Esophagus squamous epithelium (tissue), 5 donors: ENCODE results near the gene SET. TPM values are rescaled to one million over a fixed set of nuclear protein-coding genes. Genes with fewer than 3 reads are reported as not detected.
"Not testable (repeated sequence)": the region's sequence is repeated elsewhere in the genome, so short reads cannot be mapped to it uniquely, and the experiment has no call there.

Experiments used
- DNase-seq: peaks from one replicate; lab custom pipeline; 2025; lab: John Stamatoyannopoulos, UW
- H3K27ac ChIP-seq, 4 donors: fragments of 200-600 bp; sonication (generic); one replicate each; pipeline ENCODE4 v1.5.1; 2016 to 2019; ENCODE audit warnings: mild to moderate bottlenecking in 1 of 4
- H3K27me3 ChIP-seq, 4 donors: fragments of 200-600 bp; sonication (generic); 1 replicate in 3 of 4; 2 replicates in 1 of 4; pipeline versions ENCODE4 v1.5.1 to v1.6.0; 2017 to 2021; ENCODE audit warnings: antibody characterized with exemption in 1 of 4
- H3K36me3 ChIP-seq, 3 donors: fragments of 200-600 bp; sonication (generic); one replicate each; pipeline ENCODE4 v1.5.1; 2016 to 2019
- H3K4me1 ChIP-seq, 3 donors: fragments of 200-600 bp; sonication (generic); one replicate each; pipeline ENCODE4 v1.5.1; 2017 to 2019
- H3K4me3 ChIP-seq, 4 donors: fragments of 200-600 bp; sonication (generic); 1 replicate in 3 of 4; 2 replicates in 1 of 4; pipeline ENCODE4 v1.5.1; 2016 to 2019; ENCODE audit warnings: mild to moderate bottlenecking in 2 of 4, moderate library complexity in 1 of 4
- H3K9me3 ChIP-seq, 3 donors: fragments of 200-600 bp; sonication (generic); one replicate each; pipeline ENCODE4 v1.5.1; 2016 to 2019
- POLR2A ChIP-seq, 4 donors: fragments of 450-650 bp; IDR thresholded peaks; one replicate each; pipeline ENCODE4 v1.6.1; 2017; ENCODE audit warnings: antibody characterized with exemption in 4 of 4, mild to moderate bottlenecking in 4 of 4, moderate library complexity in 3 of 4
- whole genome bisulfite sequencing, 2 donors: methylation state at CpG; one replicate each; pipeline ENCODE4 v1.1.5; 2018; 5-methylcytosine and 5-hydroxymethylcytosine counted together
- intact Hi-C: fragments of 100-400 bp; cut with DNase I; formaldehyde crosslinking; loops from one replicate; pipeline ENCODE4 v1.15.0; 2022
- total RNA-seq, 4 donors: library from RNA; depleted of rRNA; stranded (reverse); fragments of >200 nt; gene quantifications; one replicate each; pipeline ENCODE4 v1.1.0, GENCODE V29; 2016
- TF ChIP-seq, protein P1 (sequence below), 6 experiments: fragments of 450-650 bp in 4 of 6; fragments of 200-600 bp in 2 of 6; sonication (generic) in 2 of 6; IDR thresholded peaks; one replicate each; pipeline ENCODE4 v1.5.1; 2016 to 2019; ENCODE audit warnings: antibody characterized with exemption in 6 of 6, mild to moderate bottlenecking in 4 of 6, moderate library complexity in 4 of 6
- donor health status: DM: yes; HTN: yes; CAD: no.

The SET gene
- total RNA-seq, 4 donors from 2014 or later, result 83.5 to 253 (median 215) TPM

DNA sequence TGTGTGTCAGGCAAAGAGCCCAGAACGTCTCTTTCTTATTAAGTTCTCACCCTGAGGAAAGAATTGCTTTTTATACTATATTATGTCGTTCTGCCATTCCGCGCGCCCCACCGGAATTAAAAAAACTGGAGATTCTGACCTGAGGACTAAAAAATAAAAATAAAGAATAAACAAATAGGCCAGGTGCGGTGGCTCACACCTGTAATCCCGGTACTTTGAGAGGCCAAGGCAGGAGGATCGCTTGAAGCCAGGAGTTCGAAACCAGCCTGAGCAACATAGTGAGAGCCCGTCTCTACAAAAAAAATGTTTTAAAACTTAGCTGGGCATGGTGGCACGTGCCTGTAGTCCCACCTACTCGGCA lies 31.7 kb upstream of the SET start:
- TF ChIP-seq POLR2A (IDR thresholded peaks at IDR 0.05), result no peak
- TF ChIP-seq, protein P1, sequence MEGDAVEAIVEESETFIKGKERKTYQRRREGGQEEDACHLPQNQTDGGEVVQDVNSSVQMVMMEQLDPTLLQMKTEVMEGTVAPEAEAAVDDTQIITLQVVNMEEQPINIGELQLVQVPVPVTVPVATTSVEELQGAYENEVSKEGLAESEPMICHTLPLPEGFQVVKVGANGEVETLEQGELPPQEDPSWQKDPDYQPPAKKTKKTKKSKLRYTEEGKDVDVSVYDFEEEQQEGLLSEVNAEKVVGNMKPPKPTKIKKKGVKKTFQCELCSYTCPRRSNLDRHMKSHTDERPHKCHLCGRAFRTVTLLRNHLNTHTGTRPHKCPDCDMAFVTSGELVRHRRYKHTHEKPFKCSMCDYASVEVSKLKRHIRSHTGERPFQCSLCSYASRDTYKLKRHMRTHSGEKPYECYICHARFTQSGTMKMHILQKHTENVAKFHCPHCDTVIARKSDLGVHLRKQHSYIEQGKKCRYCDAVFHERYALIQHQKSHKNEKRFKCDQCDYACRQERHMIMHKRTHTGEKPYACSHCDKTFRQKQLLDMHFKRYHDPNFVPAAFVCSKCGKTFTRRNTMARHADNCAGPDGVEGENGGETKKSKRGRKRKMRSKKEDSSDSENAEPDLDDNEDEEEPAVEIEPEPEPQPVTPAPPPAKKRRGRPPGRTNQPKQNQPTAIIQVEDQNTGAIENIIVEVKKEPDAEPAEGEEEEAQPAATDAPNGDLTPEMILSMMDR (IDR thresholded peaks at IDR 0.05), result no peak
- H3K9me3 ChIP-seq, result no peaks in the 10 kb centered on the region
- H3K4me1 ChIP-seq, result peaks cover 0 to 16% (median 3%) of the 10 kb centered on the region in 3 donors
- intact Hi-C loops, result no loop called here
- 93 to 97% methylated on average over 13 of the region's 13 CpGs for WGBS, 2 donors
- no peaks in the 10 kb centered on the region for H3K36me3 ChIP-seq
- peak overlapping the region; percentile 96 to 99 (median 98) for H3K27ac ChIP-seq
- DNase-seq, result no peak
- no peaks in the 10 kb centered on the region for H3K27me3 ChIP-seq
- H3K4me3 ChIP-seq, result peak overlapping the region in 3 of 4 donors; percentile 65 to 95 (median 78)

DNA sequence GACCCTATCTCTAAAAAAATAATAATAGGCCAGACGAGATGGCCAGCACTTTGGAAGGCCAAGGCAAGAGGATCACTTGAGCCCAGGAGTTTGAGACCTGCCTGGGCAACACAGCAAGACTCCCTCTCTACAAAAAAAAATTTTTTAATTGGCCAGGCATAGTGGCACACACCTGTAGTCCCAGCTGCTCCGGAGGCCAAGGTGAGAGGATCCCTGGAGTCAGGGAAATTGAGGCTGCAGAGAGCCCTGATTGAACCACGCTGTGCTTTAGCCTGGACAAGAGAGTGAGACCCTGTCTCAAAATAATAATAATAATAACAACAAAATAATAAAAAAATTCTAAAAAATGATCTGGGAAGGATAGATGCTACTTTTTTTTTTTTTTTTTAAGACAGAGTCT lies 31.2 kb upstream of the SET start:
- 94 to 98% methylated on average over 3 of the region's 3 CpGs for WGBS, 2 donors
- intact Hi-C loops, result no loop called here

DNA sequence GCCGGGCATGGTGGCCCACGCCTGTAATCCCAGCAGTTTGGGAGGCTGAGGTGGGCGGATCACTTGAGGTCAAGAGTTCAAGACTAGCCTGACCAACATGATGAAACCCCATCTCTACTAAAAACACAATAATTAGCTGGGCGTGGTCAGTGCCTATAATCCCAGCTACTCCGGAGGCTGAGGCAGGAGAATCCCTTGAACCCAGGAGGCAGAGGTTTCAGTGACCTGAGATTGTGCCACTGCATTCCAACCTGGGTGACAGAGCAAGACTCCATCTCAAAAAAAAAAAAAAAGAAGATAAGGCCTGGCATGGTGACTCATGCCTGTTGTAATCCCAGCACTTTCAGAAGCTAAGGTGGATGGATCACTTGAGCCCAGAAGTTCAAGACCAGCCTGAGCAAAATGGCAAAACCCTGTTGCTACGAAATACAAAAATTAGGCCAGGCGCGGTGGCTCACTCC lies 22.5 kb upstream of the SET start:
- H3K36me3 ChIP-seq, H3K4me3 ChIP-seq, DNase-seq, H3K27ac ChIP-seq, H3K9me3 ChIP-seq, H3K4me1 ChIP-seq, H3K27me3 ChIP-seq, intact Hi-C loops: not testable (repeated sequence)
- WGBS, 2 donors, result 83 to 88% methylated on average over 7 of the region's 8 CpGs

More for the DNA sequence above, 31.2 kb upstream of the SET start:
- no peak overlapping the region for H3K4me3 ChIP-seq
- H3K4me1 ChIP-seq, result peaks cover 0 to 16% (median 3%) of the 10 kb centered on the region in 3 donors
- TF ChIP-seq POLR2A (IDR thresholded peaks at IDR 0.05), result no peak
- TF ChIP-seq, protein P1 (IDR thresholded peaks at IDR 0.05), result no peak
- no peaks in the 10 kb centered on the region for H3K27me3 ChIP-seq
- H3K9me3 ChIP-seq, result no peaks in the 10 kb centered on the region
- no peaks in the 10 kb centered on the region for H3K36me3 ChIP-seq
- no peak for DNase-seq
- H3K27ac ChIP-seq, result no peak overlapping the region

DNA sequence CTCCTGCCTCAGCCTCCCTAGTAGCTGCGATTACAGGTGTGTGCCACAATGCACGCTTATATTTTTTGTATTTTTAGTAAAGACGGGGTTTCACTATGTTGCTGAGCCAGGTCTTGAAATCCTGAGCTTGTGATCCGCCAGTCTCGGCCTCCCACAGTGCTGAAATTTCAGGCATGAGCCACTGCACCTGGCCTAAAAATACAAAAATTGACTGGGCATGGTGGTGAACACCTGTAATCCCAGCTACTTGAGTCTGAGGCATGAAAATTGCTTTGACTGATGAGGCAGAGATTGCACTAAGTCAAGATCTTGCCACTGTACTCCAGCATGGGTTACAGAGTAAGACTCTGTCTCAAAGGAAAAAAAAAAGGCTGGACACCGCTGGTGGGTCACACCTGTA lies 19.2 kb upstream of the SET start:
- Histone ChIP-seq H3K4me1 (no peaks in the 10 kb centered on the region), H3K36me3 (no peaks in the 10 kb centered on the region), H3K9me3 (no peaks in the 10 kb centered on the region), H3K27me3 (no peaks in the 10 kb centered on the region), H3K4me3 (no peak overlapping the region), H3K27ac (no peak overlapping the region)
- intact Hi-C loops, result no loop called here
- WGBS, 2 donors, result 92 to 93% methylated on average over 6 of the region's 6 CpGs
- no peak for TF ChIP-seq POLR2A (IDR thresholded peaks at IDR 0.05)
- TF ChIP-seq, protein P1 (IDR thresholded peaks at IDR 0.05), result no peak
- DNase-seq, result no peak

DNA sequence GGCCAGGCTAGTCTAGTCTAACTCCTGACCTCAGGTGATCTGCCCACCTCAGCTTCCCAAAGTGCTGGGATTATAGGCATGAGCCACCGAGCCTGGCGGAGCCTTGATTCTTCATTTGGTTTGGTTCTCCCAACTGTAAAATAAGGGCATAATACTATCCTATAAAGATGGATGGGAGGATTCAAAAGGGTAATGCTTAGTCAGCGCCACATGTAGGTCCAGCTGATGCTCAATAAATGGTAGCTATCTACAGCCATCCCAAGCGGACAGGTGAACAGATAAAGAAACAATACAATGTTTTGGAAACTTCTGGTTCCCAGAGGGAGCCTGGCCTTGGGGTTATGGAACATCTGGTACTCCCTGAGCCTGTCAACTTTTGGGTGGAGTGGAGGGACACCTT lies 13.6 kb upstream of the SET start:
- 96 to 100% methylated on average over 4 of the region's 4 CpGs for WGBS, 2 donors
- intact Hi-C loops, result no loop called here
- DNase-seq, result no peak
- Histone ChIP-seq H3K4me3 (no peak overlapping the region), H3K4me1 (no peaks in the 10 kb centered on the region), H3K36me3 (peaks cover 0 to 6% (median 0%) of the 10 kb centered on the region in 3 donors), H3K27ac (no peak overlapping the region), H3K9me3 (no peaks in the 10 kb centered on the region), H3K27me3 (no peaks in the 10 kb centered on the region)
- TF ChIP-seq, protein P1 (IDR thresholded peaks at IDR 0.05), result no peak
- no peak for TF ChIP-seq POLR2A (IDR thresholded peaks at IDR 0.05)

DNA sequence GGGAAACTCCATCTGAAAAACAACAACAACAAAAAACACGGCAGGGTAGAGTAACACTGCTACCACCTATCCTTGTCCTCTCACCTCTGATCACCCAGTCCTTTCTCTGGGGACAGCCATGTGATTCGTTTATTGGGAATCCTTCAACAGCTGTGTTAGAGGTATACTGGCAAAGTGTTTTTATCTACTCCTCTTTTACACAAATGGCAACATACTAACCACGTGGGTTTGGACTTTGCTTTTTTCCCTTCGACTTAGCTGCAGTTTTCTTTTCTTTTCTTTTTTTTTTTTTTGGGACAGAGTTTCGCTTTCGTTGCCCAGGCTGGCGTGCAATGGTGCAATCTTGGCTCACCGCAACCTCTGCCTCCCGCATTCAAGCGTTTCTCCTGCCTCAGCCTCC lies 11.2 kb upstream of the SET start:
- Histone ChIP-seq H3K27ac (no peak overlapping the region), H3K4me3 (no peak overlapping the region), H3K4me1 (peaks cover under 1 to 6% (median 1%) of the 10 kb centered on the region in 3 donors), H3K36me3 (peaks cover 0 to 6% (median 0%) of the 10 kb centered on the region in 3 donors), H3K9me3 (no peaks in the 10 kb centered on the region), H3K27me3 (no peaks in the 10 kb centered on the region)
- TF ChIP-seq, protein P1 (IDR thresholded peaks at IDR 0.05), result no peak
- no peak for TF ChIP-seq POLR2A (IDR thresholded peaks at IDR 0.05)
- 86 to 87% methylated on average over 10 of the region's 10 CpGs for WGBS, 2 donors
- intact Hi-C loops, result no loop called here
- DNase-seq, result no peak
